NCI-H1436 treated with DMSO at 0.1 percent for 48 hours (cell line): ENCODE results near the gene RPH3AL.

Experiments
- DNase-seq: peaks from one replicate; lab custom pipeline; 2025; lab: John Stamatoyannopoulos, UW

The RPH3AL gene

DNA sequence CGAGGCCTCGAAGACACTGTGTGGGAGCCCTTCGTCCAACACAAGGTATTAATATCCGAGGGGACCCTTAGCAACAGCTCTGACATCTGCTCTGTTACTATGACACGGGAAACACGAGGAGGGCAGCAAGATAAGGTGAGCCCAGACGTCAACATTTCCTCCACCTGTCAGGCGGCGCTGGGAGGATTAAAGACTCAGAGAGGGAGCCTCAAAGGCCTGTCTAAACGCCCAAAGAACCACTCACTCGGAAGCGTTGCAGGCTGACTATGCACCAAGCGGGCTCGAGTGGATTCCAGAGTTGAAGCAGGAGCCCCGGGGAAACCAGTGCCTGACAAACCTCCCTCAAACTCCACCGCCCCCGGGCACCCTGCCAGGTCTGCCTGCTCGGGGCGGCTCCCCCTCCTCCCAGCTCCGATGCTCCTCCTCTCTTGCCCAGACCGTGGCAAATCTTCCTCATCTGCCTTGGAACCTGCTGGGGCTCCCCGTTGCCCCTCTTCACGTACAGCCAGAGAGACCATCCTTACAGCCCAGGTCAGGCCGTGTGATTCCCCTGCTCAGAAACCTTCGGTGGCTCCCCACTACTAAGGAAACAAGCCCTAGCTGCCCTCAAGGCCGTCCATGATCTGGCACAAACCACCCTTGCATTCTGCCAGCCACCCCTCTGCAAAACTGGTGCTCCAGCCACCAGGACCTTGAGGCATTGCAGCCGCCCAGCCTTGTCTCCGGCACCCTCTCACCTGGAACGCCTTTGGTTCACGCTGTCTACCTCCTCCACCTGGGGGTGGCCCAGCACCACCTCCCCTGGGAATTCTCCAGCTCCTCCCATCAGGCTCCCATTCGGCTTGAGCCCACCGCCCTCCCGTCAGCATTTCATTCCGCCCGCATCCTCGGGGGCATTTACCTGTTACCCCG lies 16.2 kb downstream of the RPH3AL start:
- peak; percentile 39 for DNase-seq

DNA sequence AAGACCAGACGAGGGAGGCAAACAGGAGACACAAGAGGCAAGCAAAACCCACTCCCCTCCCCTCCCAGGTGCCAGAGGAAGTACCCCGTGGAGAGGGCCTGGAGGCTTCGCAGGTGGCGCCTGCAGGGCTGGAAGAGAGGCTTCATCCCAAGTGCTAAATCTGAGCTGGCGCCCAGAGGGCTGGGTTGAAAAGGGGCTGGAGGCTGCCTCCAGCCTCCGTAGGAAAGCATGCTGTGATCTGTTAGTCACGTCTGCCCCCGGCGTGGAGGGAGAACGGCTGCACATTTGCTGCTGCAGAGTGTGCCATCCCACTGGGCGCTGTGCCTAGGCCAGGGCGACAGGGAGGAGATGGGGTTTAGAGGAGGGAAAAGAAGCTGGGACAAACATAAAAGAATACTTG lies 16.9 kb downstream of the RPH3AL start:
- DNase-seq, result no peak

DNA sequence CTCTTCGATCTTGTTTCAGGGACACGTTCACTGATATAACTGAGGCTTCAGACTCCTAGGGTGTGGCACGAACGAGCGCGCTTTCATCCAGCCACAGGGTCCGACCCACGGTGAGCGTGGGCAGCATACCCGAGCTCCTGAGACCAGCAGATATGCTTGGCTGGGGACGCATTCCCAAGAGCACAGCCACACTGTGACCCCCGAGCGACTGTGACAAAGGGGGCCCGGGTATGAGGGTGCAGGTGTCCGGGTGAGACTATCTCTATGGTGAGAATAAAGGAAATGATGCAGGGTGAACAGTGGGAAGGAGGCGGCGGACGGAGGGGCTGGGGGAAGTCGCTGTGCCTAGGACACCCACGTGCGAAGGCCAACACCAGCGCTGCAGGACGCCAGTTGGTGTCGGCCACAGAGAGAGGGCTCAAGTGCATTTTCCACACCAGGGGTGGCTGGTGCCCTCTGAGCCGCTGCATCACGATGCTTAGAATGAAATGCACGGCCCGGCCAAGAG lies 17.6 kb downstream of the RPH3AL start:
- no peak for DNase-seq

DNA sequence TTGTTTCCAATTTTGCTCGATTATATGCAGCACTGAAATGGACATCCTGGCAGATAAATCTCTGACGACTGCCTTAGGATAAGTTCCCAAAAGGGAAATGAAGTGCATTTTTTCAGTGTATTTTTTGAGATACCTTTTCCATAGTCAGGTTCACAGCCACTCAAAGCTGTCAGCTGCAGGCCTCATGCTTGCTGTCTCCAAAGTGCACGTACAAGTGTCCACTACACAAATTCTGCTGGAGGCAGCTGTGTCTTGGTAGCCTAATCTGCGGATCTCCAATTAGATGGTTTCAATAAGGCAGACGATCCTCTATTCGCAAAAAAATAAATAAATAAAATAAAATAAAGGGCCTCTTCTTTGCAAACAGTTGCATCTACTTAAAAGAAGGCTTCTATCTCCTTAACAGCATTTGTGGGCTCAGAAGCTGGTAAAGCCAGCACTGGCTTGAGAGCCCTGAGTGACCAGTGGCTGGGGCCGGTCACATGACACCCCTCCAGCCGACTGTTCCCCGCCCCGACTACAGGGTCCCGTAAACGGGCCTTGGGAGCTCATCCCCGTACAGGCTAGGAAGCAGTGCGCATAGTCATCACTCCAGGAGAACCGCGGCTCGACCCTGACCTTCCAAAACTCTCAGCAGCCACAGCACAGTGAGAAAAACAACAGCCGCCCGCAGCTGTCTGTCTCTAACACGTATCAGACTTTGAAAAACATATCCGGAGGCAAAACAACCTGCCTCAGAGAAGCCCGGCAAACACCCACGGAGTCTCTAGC lies 18.8 kb downstream of the RPH3AL start:
- DNase-seq, result no peak

DNA sequence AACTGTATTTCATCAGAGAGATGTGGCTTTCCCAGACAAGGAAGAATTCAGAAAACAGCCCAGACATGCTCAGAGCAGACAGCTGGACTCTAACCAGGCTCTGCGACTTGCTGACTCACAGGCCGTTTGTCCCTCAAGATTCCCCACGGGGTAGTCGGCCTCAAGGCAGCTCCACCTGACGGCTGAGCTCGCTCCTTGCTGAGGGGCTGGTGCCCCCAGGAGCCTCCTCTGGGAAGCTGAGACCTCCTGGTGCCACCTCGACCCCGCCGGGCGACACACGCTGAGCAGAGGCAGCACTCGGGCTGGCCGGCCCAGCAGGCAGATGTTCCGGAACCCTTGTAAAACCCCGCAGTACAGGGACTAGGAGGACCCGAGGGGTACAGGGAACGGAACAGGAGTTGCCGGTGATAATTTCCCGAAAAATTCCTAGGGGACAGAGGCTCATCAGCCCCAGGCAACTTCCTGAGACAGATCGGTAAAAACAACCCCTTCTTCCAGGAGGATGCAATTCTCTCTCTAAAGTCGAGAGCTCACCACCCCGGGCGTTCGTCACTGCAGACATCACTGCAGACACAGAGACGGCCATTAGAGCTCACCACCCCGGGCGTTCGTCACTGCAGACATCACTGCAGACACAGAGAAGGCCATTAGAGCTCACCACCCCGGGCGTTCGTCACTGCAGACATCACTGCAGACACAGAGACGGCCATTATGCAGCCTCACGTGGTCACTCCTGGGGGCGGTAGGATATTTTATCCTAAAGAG lies 19.9 kb downstream of the RPH3AL start:
- DNase-seq, result no peak

DNA sequence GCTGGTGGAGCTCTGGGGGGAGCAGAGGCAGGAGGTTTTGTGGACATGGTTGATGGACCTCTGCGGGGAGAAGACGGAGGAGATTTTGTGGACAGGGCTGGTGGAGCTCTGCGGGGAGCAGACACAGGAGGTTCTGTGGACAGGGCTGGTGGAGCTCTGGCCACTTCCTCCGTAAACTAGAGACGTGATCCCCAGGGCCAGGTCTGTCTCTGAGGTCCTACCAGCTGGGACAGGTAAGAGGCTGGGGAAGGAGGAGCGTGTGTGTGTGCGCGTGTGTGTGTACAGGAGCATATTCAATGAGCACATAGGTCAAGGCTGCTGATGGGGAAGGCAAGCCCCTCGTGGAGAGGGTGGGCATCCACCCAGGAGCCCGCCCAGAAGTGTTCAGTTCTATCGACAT lies 20.6 kb downstream of the RPH3AL start:
- no peak for DNase-seq

DNA sequence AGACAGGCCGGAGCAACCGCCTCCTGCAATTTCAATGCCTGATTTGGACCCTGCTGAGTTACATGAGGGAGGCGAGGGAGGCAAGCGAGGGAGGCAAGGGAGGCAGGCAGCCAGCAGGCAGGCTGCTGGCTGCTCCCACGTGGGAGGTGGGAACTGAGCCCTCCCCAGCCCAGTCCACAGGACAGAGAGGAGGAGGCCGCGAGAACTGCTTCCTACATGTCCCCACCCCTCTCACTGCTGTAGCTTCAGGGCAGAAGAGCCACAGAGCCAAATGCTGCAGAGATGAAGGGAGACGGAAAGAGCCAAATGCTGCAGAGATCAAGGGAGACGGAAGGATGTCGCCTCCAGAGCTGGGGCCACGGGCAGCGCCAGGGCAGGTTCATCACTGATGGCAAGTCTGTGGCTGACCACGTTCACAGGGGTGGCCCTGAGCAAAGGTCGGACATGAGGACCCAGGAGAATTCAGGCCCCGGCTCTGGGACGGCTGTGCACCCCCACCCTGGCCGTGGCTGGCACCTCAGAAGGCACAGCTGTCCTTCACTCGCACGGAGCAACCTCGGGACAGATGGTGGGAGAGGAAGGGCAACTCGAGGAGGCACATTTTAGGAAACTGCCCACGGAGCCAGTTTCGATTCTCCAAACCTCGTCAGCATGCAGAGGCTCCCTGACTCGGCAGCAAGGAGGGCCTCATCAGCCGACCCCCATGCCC lies 21.5 kb downstream of the RPH3AL start:
- DNase-seq, result no peak

DNA sequence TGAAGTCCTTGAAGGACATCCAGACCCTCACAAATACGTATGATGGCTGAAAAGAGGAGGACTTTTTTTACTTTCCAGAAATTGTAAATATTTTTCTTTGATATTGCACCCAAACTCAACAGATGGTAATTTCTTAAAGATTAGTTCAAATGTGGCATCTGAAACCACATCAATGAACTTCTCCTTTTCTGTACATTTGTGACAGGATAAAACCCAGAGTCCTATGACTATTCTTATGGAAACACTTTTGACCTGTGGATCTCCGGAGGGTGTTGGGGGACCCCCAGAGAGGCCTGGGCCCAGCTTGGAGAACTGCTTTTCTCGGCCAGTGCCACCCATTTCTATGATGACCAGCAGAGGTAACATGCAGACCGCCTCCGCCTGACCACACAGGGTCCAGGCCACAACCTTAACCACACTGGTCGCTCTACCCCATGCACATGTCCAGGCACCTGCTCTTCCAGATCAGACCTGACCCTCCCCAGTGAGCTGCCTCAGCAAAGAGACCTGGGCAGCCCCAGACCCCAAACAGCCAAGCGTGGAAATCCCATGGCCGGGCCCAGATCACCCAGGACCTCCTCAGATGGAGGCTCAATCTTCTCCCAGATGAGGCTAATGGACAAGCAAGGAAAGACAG lies 22.7 kb downstream of the RPH3AL start:
- no peak for DNase-seq

DNA sequence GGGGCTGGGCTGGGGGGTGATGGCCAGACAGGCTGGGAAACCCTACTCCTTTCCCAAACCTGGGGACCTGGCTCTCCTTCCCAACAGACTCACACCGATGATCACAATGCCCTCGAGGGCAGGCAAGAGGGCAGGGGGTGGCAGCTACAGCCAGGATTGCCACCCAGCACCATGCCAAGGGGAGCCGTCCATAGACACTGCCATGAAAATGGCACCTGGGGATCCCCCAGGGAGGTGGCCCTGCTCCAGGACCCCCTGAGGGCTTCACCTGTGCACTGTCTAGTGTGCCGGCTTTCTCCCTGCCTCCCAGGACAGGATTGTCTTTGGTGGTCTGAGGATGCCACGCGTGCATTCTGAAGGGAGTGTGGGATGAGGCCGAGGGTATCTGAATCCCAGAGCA lies 24.6 kb downstream of the RPH3AL start:
- no peak for DNase-seq

DNA sequence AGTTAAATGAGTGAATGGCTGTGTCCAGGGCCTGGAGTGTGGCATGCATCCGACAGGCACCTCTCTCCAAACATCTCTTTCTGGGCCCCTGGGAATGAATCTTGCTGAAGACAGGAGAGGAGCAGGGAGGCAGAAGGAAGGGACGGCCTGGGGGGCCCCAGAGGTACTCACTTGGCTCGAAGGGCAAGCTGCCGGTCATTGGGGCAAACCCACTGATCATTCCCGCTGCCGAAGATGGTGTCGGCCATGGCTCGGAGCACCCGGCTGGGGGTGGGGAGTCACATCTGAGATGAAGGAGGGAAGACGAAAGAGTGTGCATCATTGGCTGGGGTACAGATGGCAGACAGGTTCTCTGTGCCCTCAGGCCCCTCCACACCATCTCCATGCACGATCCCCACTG lies 25.3 kb downstream of the RPH3AL start:
- DNase-seq, result no peak

DNA sequence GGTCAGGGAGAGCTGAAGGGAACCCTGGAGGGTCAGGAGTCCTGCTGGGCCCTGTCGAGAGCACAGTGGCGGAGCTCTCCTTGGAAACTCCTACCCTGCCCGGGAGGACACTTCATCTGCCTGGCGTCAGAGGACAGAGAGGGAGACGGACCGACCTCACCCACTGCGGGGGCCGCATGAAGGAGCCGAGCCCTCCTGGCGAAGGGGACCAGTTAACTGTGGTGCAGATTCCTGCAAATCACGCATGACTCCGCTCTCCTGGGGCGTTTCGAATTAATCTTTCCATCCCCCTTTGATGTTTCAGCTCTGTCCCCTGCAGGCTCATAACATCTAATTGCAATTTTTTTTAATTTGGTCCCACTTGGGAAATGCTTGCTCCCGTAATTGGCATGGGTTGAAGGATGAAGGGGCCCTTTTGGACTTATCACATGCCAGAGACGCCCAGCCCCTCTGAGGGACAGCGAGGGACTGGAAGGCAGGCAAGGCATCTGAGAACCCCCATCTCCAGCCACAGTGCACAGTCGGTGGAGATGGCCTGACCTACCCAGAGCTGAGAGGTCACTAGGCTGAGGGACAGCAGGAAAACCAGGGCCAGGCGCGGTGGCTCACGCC lies 26.5 kb downstream of the RPH3AL start:
- DNase-seq, result no peak

DNA sequence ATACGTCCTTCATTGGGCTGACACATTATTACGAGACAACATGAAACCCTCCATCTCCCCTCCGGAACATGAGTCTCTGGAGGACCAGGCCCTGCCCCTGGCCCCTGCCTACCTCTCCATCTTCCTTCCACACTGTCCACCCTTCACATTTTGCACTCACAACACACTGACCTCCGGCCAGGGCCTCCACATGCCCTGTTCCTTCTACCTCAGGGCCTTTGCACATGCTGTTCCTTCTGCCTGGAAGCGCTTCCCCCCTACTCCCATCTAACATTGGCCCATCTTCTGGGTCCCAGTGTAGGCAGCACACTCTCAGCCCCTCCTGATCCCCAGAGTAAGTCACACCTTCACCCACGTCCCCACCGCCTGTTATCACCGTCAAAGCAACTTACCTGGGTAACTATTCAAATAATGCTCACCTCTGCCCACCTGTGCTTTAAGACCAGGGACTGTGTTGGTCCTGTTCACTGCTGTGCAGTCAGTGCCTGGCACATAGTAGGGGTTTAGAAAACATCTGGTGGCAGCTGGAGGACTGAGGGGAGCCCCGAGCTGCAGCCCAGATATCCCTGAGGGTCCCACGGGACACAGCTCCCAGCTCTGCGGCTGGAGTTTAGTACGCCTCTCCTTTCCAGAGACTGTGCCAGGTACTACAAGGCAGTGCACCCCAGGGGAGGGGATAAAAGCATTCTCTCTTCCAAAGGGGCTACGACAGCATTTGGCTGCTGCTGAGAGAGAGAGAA lies 27.2 kb downstream of the RPH3AL start:
- DNase-seq, result no peak

DNA sequence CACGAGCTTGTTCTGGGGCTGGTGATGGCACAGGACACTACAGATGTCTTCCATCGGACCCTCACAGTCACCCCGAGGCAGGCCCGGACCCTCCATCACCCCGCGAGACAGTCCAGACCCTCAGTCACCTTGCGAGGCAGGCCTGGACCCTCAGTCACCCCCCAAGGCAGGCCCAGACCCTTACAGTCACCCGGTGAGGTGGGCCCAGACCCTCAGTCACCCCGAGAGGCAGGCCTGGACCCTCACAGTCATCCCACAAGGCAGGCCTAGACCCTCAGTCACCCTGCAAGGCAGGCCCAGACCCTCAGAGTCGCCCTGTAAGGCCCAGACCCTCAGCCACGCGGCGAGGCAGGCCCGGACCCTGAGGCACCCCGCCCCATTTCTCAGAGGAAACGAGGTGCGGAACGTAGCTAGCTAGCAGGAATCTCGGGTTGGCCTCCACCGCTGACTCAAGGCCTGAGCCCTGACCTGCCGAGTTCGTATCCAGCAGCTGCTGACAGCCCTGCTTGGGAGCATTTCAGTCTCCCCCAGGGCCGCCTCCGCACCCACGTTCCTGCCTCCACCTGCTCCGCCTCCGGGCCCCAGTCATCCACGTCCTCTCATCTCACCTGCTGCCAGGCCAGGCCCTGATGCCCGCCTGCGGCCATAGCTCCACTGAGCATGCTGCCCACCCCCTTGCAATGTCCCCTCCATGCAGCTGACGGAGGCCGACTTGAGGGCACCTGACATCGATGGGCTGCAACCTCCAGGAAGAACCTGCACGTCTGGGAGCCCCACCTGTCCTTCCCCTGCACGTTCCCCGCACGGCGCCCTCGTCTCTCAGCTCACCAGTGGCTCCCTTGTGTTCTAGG lies 28.7 kb downstream of the RPH3AL start:
- no peak for DNase-seq

DNA sequence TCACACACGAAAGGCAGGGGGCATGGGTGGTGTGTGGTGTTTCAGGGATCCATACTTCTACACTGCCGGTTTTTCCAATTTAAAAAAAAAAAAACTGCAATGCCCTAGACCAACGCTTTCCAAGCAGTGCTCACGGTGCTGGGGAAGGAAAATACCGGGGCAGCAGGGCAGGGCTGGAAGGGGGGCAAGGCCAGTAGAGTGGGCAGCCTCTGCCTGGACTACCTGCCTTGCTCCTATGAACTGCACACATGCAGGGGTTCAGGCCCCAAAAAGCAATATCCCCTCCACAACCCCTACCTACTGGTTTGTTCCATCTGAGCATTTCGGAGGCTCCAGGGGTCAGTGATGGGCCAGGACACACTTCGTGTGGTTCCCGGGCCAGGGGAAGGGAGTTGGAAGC lies 29.4 kb downstream of the RPH3AL start:
- DNase-seq, result no peak

DNA sequence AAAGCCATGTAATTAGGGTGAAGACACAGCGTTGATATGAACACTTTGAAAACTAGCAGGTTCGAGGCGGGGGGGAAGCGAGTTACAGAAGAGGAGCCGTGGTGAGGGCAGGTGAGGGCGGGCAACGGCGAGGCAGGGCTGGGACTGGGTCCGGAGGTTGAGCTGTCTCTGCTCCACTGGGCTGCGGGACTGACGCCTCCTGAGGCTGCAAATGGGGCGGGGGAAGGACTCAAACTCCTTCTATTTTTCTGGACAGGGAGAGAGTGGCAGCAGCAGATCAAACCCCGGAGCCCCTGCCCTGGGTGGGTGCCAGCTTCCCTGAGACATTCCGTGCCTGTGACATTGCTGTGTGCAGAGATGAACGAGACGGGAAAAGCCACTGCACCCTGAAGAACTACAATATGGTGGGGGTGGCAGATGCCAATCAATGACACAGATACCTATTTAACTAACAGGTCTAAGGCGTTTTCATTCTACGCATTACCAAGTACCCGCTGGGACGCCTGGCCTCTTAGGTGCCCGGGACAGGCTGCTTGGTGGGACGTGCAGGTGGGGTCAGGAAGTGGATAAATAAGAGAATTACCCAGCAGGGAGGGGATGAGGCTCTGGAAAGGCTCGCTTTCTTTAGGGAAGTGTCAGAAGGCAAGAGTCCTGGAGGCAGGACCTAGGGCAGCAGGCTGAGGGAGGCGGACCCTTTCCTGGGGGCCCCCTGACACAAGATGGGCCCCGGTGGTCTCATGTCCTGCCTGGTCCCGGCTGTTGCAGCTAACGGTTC lies 30.4 kb downstream of the RPH3AL start:
- DNase-seq, result no peak

DNA sequence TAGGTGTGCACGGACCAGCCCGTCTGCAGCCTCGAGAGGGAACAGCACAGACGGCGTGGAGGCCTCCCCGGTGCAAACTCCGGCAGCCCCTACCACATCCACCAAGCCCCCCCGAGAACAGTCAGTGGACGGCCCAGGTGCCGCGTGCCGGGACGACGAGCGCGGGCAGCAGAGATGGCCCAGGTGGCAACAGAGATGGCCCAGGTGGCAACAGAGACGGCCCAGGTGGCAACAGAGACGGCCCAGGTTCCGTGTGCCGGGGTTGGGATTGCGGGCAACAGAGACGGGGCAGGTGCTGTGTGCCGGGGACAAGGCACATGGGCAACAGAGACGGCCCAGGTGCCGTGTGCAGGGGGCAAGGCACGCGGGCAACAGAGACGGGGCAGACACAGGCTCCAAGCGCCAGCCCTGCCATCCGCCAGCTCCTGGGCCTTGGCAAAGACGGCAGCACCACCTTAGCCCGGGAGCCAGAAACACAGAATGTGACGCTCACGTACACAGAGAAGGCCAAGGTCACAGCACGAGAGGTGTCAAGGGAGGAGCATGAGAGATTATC lies 31.1 kb downstream of the RPH3AL start:
- DNase-seq, result no peak

DNA sequence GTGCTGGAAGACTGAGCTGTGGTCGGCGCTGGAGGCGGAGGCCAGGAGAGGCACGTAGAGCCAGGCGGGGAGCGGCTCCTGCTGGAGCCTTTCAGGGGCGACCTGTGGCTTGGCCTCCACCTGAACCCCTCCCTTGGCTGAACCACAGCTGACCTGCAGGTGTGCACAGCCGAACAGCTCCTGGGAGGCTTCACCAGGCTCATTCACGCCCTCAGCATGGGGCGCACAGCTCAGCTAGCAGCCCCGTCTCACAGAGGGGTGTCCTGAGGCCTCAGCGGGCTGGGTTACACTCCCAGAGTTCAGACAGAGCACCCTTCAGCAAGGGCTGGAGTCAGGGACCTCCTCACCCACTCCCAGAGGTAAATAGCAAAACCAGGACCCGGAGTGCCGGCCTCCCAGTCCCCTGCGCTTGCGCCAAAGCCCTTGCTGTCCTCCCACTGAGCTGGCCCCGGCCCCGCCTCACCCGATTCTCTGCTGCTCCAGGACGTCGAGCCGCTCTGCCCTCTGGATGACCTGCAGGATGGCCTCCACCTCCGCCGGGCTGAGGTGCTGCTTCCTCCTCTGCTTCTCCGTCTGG lies 31.7 kb downstream of the RPH3AL start:
- DNase-seq, result no peak

DNA sequence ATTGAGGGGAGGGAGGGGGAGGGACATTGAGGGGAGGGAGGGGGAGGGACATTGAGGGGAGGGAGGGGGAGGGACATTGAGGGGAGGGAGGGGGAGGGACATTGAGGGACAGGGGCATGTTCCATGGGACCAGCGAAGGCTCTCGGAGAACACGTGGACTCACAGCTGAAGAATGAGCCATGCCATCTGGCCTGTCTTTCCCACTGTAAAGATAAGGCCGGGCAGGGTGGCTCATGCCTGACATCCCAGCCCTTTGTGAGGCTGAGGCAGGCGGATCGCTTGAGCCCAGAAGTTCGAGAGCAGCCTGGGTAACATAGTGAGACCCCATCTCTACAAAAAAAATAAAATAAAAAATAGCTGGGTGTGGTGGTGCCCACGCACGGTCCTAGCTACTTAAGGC lies 32.5 kb downstream of the RPH3AL start:
- no peak for DNase-seq
